ENCODE measurements around the gene SLC27A5. TPM values are rescaled to one million over a fixed set of nuclear protein-coding genes. Genes with fewer than 3 reads are reported as not detected.

The SLC27A5 gene
- total and polyA plus RNA-seq, 2 donors: 20.9 to 24.5 TPM

GRCh38 chr19:58518256-58519086 is 6.7 kb upstream of the SLC27A5 start:
- peak in 1 of 9 donors; percentile 23 for DNase-seq (ENCODE audit: low read depth in 6 of 9, low spot score in 9 of 9)
- WGBS: 16% methylated on average over 22 of the region's 22 CpGs
- Histone ChIP-seq H3K27me3 (ENCODE audit: control insufficient read depth in 2 of 2, insufficient read depth in 1 of 2, low read length in 1 of 2) (no peaks in the 10 kb centered on the region), H3K4me3 (ENCODE audit: low read length in 2 of 2) (peak overlapping the region; percentile 62 to 69), H3K9me3 (ENCODE audit: control insufficient read depth in 2 of 2, insufficient read depth in 1 of 2, low read length in 1 of 2) (peaks cover 2 to 4% of the 10 kb centered on the region in 2 donors), H3K4me1 (ENCODE audit: control insufficient read depth in 2 of 2, insufficient read depth in 2 of 2, low read length in 2 of 2) (peaks cover 16 to 34% of the 10 kb centered on the region in 2 donors), H3K27ac (ENCODE audit: low read depth in 1 of 2, low read length in 1 of 2) (peak overlapping the region; percentile 96 to 97), H3K36me3 (ENCODE audit: control insufficient read depth in 2 of 2, insufficient read depth in 2 of 2, low read length in 1 of 2) (peaks cover 18 to 21% of the 10 kb centered on the region in 2 donors)

GRCh38 chr19:58516964-58517833 is 5.4 kb upstream of the SLC27A5 start:
- Histone ChIP-seq H3K27ac (ENCODE audit: low read depth in 1 of 2, low read length in 1 of 2) (no peak overlapping the region), H3K9me3 (ENCODE audit: control insufficient read depth in 2 of 2, insufficient read depth in 1 of 2, low read length in 1 of 2) (peaks cover 2 to 4% of the 10 kb centered on the region in 2 donors), H3K4me1 (ENCODE audit: control insufficient read depth in 2 of 2, insufficient read depth in 2 of 2, low read length in 2 of 2) (peaks cover 17 to 35% of the 10 kb centered on the region in 2 donors), H3K36me3 (ENCODE audit: control insufficient read depth in 2 of 2, insufficient read depth in 2 of 2, low read length in 1 of 2) (peaks cover 18 to 21% of the 10 kb centered on the region in 2 donors), H3K27me3 (ENCODE audit: control insufficient read depth in 2 of 2, insufficient read depth in 1 of 2, low read length in 1 of 2) (no peaks in the 10 kb centered on the region), H3K4me3 (ENCODE audit: low read length in 2 of 2) (no peak overlapping the region)
- DNase-seq (ENCODE audit: low read depth in 6 of 9, low spot score in 9 of 9): no peak
- WGBS: 97% methylated on average over 65 of the region's 65 CpGs

- Histone ChIP-seq H3K27ac (ENCODE audit: low read depth in 1 of 2, low read length in 1 of 2) (no peak overlapping the region), H3K4me3 (ENCODE audit: low read length in 2 of 2) (no peak overlapping the region), H3K36me3 (ENCODE audit: control insufficient read depth in 2 of 2, insufficient read depth in 2 of 2, low read length in 1 of 2) (peaks cover 18 to 21% of the 10 kb centered on the region in 2 donors), H3K9me3 (ENCODE audit: control insufficient read depth in 2 of 2, insufficient read depth in 1 of 2, low read length in 1 of 2) (peaks cover 2 to 4% of the 10 kb centered on the region in 2 donors), H3K4me1 (ENCODE audit: control insufficient read depth in 2 of 2, insufficient read depth in 2 of 2, low read length in 2 of 2) (peaks cover 17 to 35% of the 10 kb centered on the region in 2 donors), H3K27me3 (ENCODE audit: control insufficient read depth in 2 of 2, insufficient read depth in 1 of 2, low read length in 1 of 2) (no peaks in the 10 kb centered on the region)
- DNase-seq (ENCODE audit: low read depth in 6 of 9, low spot score in 9 of 9): no peak
- WGBS: 97% methylated on average over 25 of the region's 25 CpGs
Measured at GRCh38 chr19:58516246-58516836, 4.5 kb upstream of the SLC27A5 start.

GRCh38 chr19:58515259-58515658 is 3.5 kb upstream of the SLC27A5 start:
- no peak overlapping the region for H3K4me3 ChIP-seq (ENCODE audit: low read length in 2 of 2)
- 98% methylated on average over 2 of the region's 2 CpGs for WGBS

GRCh38 chr19:58514564-58515022 is 2.8 kb upstream of the SLC27A5 start:
- Histone ChIP-seq H3K4me1 (ENCODE audit: control insufficient read depth in 2 of 2, insufficient read depth in 2 of 2, low read length in 2 of 2) (peaks cover 17 to 26% of the 10 kb centered on the region in 2 donors), H3K27ac (ENCODE audit: low read depth in 1 of 2, low read length in 1 of 2) (no peak overlapping the region)
- 85% methylated on average over 3 of the region's 3 CpGs for WGBS

More at GRCh38 chr19:58515259-58515658, 3.5 kb upstream of the SLC27A5 start:
- H3K4me1 ChIP-seq (ENCODE audit: control insufficient read depth in 2 of 2, insufficient read depth in 2 of 2, low read length in 2 of 2): peaks cover 17 to 30% of the 10 kb centered on the region in 2 donors
- H3K9me3 ChIP-seq (ENCODE audit: control insufficient read depth in 2 of 2, insufficient read depth in 1 of 2, low read length in 1 of 2): peaks cover 2 to 4% of the 10 kb centered on the region in 2 donors
- no peak overlapping the region for H3K27ac ChIP-seq (ENCODE audit: low read depth in 1 of 2, low read length in 1 of 2)
- H3K27me3 ChIP-seq (ENCODE audit: control insufficient read depth in 2 of 2, insufficient read depth in 1 of 2, low read length in 1 of 2): no peaks in the 10 kb centered on the region
- peaks cover 18 to 21% of the 10 kb centered on the region in 2 donors for H3K36me3 ChIP-seq (ENCODE audit: control insufficient read depth in 2 of 2, insufficient read depth in 2 of 2, low read length in 1 of 2)
- no peak for DNase-seq (ENCODE audit: low read depth in 6 of 9, low spot score in 9 of 9)

GRCh38 chr19:58513694-58514563 is 2.1 kb upstream of the SLC27A5 start:
- peaks cover 2 to 4% of the 10 kb centered on the region in 2 donors for H3K9me3 ChIP-seq (ENCODE audit: control insufficient read depth in 2 of 2, insufficient read depth in 1 of 2, low read length in 1 of 2)
- peaks cover 17 to 25% of the 10 kb centered on the region in 2 donors for H3K4me1 ChIP-seq (ENCODE audit: control insufficient read depth in 2 of 2, insufficient read depth in 2 of 2, low read length in 2 of 2)
- peaks cover 18 to 21% of the 10 kb centered on the region in 2 donors for H3K36me3 ChIP-seq (ENCODE audit: control insufficient read depth in 2 of 2, insufficient read depth in 2 of 2, low read length in 1 of 2)
- 9% methylated on average over 66 of the region's 66 CpGs for WGBS
- peak overlapping the region; percentile 42 to 48 for H3K4me3 ChIP-seq (ENCODE audit: low read length in 2 of 2)
- DNase-seq (ENCODE audit: low read depth in 6 of 9, low spot score in 9 of 9): peak; percentile 76 to 98 (median 90)
- H3K27me3 ChIP-seq (ENCODE audit: control insufficient read depth in 2 of 2, insufficient read depth in 1 of 2, low read length in 1 of 2): no peaks in the 10 kb centered on the region
- peak overlapping the region; percentile 6 to 55 for H3K27ac ChIP-seq (ENCODE audit: low read depth in 1 of 2, low read length in 1 of 2)

More at GRCh38 chr19:58514564-58515022, 2.8 kb upstream of the SLC27A5 start:
- no peak for DNase-seq (ENCODE audit: low read depth in 6 of 9, low spot score in 9 of 9)
- Histone ChIP-seq H3K27me3 (ENCODE audit: control insufficient read depth in 2 of 2, insufficient read depth in 1 of 2, low read length in 1 of 2) (no peaks in the 10 kb centered on the region), H3K36me3 (ENCODE audit: control insufficient read depth in 2 of 2, insufficient read depth in 2 of 2, low read length in 1 of 2) (peaks cover 18 to 21% of the 10 kb centered on the region in 2 donors), H3K4me3 (ENCODE audit: low read length in 2 of 2) (peak overlapping the region in 1 of 2 donors; percentile 42), H3K9me3 (ENCODE audit: control insufficient read depth in 2 of 2, insufficient read depth in 1 of 2, low read length in 1 of 2) (peaks cover 2 to 4% of the 10 kb centered on the region in 2 donors)

- peaks cover 11 to 18% of the 10 kb centered on the region in 2 donors for H3K4me1 ChIP-seq (ENCODE audit: control insufficient read depth in 2 of 2, insufficient read depth in 2 of 2, low read length in 2 of 2)
Measured at GRCh38 chr19:58513213-58513693, 1.5 kb upstream of the SLC27A5 start.

More at GRCh38 chr19:58513213-58513693, 1.5 kb upstream of the SLC27A5 start:
- 95% methylated on average over 10 of the region's 10 CpGs for WGBS
- Histone ChIP-seq H3K9me3 (ENCODE audit: control insufficient read depth in 2 of 2, insufficient read depth in 1 of 2, low read length in 1 of 2) (peaks cover 2 to 3% of the 10 kb centered on the region in 2 donors), H3K27ac (ENCODE audit: low read depth in 1 of 2, low read length in 1 of 2) (peak overlapping the region in 1 of 2 donors; percentile 55), H3K27me3 (ENCODE audit: control insufficient read depth in 2 of 2, insufficient read depth in 1 of 2, low read length in 1 of 2) (no peaks in the 10 kb centered on the region), H3K4me3 (ENCODE audit: low read length in 2 of 2) (no peak overlapping the region), H3K36me3 (ENCODE audit: control insufficient read depth in 2 of 2, insufficient read depth in 2 of 2, low read length in 1 of 2) (peaks cover 18 to 21% of the 10 kb centered on the region in 2 donors)
- no peak for DNase-seq (ENCODE audit: low read depth in 6 of 9, low spot score in 9 of 9)
